Measurements from ENCODE around the gene DHRSX.
"Not testable (repeated sequence)": the region's sequence is repeated elsewhere in the genome, so short reads cannot be mapped to it uniquely, and the experiment has no call there.

DHRSX gene

GRCh38 chrX:2463481-2463880 is 37.3 kb downstream of the DHRSX start:
- not testable (repeated sequence) for H3K4me3 ChIP-seq, H3K27ac ChIP-seq

- no peak overlapping the region for H3K27ac ChIP-seq
Observed at GRCh38 chrX:2462780-2463179, 38.0 kb downstream of the DHRSX start.

GRCh38 chrX:2462074-2462473 is 38.7 kb downstream of the DHRSX start:
- no peak overlapping the region for H3K4me3 ChIP-seq
- no peak overlapping the region for H3K27ac ChIP-seq

More at GRCh38 chrX:2462780-2463179, 38.0 kb downstream of the DHRSX start:
- H3K4me3 ChIP-seq, result no peak overlapping the region

GRCh38 chrX:2461711-2462016 is 39.1 kb downstream of the DHRSX start:
- H3K27ac ChIP-seq, result no peak overlapping the region
- H3K4me3 ChIP-seq, result no peak overlapping the region

GRCh38 chrX:2460821-2461710 is 39.7 kb downstream of the DHRSX start:
- not testable (repeated sequence) for H3K27ac ChIP-seq, H3K4me3 ChIP-seq

- H3K27ac ChIP-seq, H3K4me3 ChIP-seq: not testable (repeated sequence)
Observed at GRCh38 chrX:2460048-2460447, 40.7 kb downstream of the DHRSX start.

- H3K4me3 ChIP-seq, result no peak overlapping the region
Observed at GRCh38 chrX:2458309-2458708, 42.5 kb downstream of the DHRSX start.

GRCh38 chrX:2457289-2458133 is 43.3 kb downstream of the DHRSX start:
- Histone ChIP-seq H3K27ac (no peak overlapping the region), H3K4me3 (no peak overlapping the region)

More at GRCh38 chrX:2458309-2458708, 42.5 kb downstream of the DHRSX start:
- no peak overlapping the region for H3K27ac ChIP-seq

GRCh38 chrX:2456091-2456490 is 44.7 kb downstream of the DHRSX start:
- H3K27ac ChIP-seq, H3K4me3 ChIP-seq: not testable (repeated sequence)

GRCh38 chrX:2454620-2455019 is 46.2 kb downstream of the DHRSX start:
- not testable (repeated sequence) for H3K4me3 ChIP-seq, H3K27ac ChIP-seq

- H3K27ac ChIP-seq, result no peak overlapping the region
- no peak overlapping the region for H3K4me3 ChIP-seq
Observed at GRCh38 chrX:2452799-2453198, 48.0 kb downstream of the DHRSX start.

GRCh38 chrX:2452317-2452784 is 48.4 kb downstream of the DHRSX start:
- no peak overlapping the region for H3K4me3 ChIP-seq
- H3K27ac ChIP-seq, result no peak overlapping the region

- no peak overlapping the region for H3K4me3 ChIP-seq
- no peak overlapping the region for H3K27ac ChIP-seq
Observed at GRCh38 chrX:2451501-2452316, 49.1 kb downstream of the DHRSX start.

- no peak overlapping the region for H3K27ac ChIP-seq
Observed at GRCh38 chrX:2450681-2451080, 50.1 kb downstream of the DHRSX start.

GRCh38 chrX:2449135-2449886 is 51.5 kb downstream of the DHRSX start:
- Histone ChIP-seq H3K4me3 (no peak overlapping the region), H3K27ac (no peak overlapping the region)

More at GRCh38 chrX:2450681-2451080, 50.1 kb downstream of the DHRSX start:
- H3K4me3 ChIP-seq, result no peak overlapping the region

- H3K27ac ChIP-seq, result no peak overlapping the region
- H3K4me3 ChIP-seq, result no peak overlapping the region
Observed at GRCh38 chrX:2447484-2447883, 53.3 kb downstream of the DHRSX start.

GRCh38 chrX:2446815-2447214 is 54.0 kb downstream of the DHRSX start:
- Histone ChIP-seq H3K4me3 (no peak overlapping the region), H3K27ac (no peak overlapping the region)

- H3K27ac ChIP-seq, result no peak overlapping the region
Observed at GRCh38 chrX:2445662-2446623, 54.8 kb downstream of the DHRSX start.

More at GRCh38 chrX:2445662-2446623, 54.8 kb downstream of the DHRSX start:
- no peak overlapping the region for H3K4me3 ChIP-seq
